ENCODE data around the gene PTPRU.
A peak's percentile ranks its signal among the peaks of the same experiment; 100 is the strongest.

PTPRU gene

DNA sequence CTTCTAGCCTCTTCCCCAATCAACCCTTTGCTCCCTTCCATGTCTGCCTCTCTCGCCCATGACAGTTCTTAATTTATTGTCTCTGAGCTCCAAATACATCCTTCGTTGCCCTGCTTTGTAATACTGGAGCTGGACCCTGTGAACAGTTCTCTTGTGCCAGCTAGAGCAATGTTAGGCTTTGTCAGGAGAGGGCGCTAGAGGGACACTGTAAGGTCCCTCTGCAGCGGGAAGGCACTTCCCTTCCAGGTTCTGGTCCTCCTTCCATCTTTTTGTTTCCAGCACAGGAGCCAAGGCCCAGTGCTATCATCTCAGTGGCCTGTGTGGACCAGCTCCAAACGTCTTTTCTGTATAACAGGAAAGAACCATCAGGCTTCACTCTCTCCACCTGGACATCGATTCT is 95.9 kb downstream of the PTPRU start:
- DNase-seq (ENCODE audit: extremely low spot score) = peak; percentile 75
- no peak for TF ChIP-seq CTBP1 (IDR thresholded peaks at IDR 0.05; ENCODE audit: borderline replicate concordance)
- no peak for TF ChIP-seq HDGF (IDR thresholded peaks at IDR 0.05; ENCODE audit: borderline replicate concordance)
- TF ChIP-seq SP1 (IDR thresholded peaks at IDR 0.05) = no peak
- no peak for TF ChIP-seq LEF1 (IDR thresholded peaks at IDR 0.05; ENCODE audit: borderline replicate concordance)
- TF ChIP-seq TARDBP (IDR thresholded peaks at IDR 0.05) = no peak
- TF ChIP-seq ZNF384 (IDR thresholded peaks at IDR 0.05) = no peak
- TF ChIP-seq FOXK2 (IDR thresholded peaks at IDR 0.05) = no peak
- TF ChIP-seq BHLHE40 (IDR thresholded peaks at IDR 0.05; ENCODE audit: borderline replicate concordance) = no peak
- no peak for TF ChIP-seq ARNT (IDR thresholded peaks at IDR 0.05)
- no peak for TF ChIP-seq NFRKB (IDR thresholded peaks at IDR 0.05)
- no peak; the same call in 1 of the 2 replicates for TF ChIP-seq PKNOX1 (IDR thresholded peaks at IDR 0.05)
- no peak for TF ChIP-seq FOXM1 (IDR thresholded peaks at IDR 0.05; ENCODE audit: borderline replicate concordance)
- no peak for TF ChIP-seq ELF4 (IDR thresholded peaks at IDR 0.05)
- no peak for TF ChIP-seq SUZ12 (IDR thresholded peaks at IDR 0.05)
- no peak for TF ChIP-seq FOXA1 (IDR thresholded peaks at IDR 0.05)
- TF ChIP-seq L3MBTL2 (conservative IDR thresholded peaks at IDR 0.05) = no peak
- ChIA-PET CTCF (interaction anchor here (0.6 to 1.1 kb wide), 5 partner anchors 9 to 1654 kb away, joined by 3 to 6 read pairs (median 4); no protein-coding TSS in a partner anchor), POLR2A (no interaction called here)

- CTCF ChIA-PET = no interaction called here
- DNase-seq (ENCODE audit: extremely low spot score) = no peak
- POLR2A ChIA-PET = no interaction called here
These were observed 96.7 kb downstream of the PTPRU start for GRCh38 chr1:29333008-29333407.

DNA sequence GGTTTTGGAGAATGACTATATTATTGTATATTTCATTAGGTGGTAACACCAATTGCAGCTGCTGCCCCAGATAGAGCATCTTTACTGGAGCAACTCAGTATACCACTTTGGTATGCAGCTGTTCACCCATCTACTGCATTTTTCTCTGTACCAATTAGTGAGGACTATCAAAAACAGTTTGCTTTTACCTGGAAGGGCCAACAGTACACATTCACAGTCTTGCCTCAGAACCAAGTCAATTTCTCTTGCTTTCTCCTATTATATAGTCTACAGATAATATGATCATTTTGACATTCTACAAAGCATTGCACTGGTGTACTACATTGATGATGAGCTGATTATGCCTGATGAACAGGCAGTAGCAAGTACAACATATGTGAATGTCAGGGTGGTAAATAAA is 99.3 kb downstream of the PTPRU start:
- ChIA-PET CTCF (no interaction called here), POLR2A (no interaction called here)
- TF ChIP-seq FOXM1 (IDR thresholded peaks at IDR 0.05; ENCODE audit: borderline replicate concordance) = no peak
- no peak for TF ChIP-seq ZNF384 (IDR thresholded peaks at IDR 0.05)
- TF ChIP-seq ELF4 (IDR thresholded peaks at IDR 0.05) = no peak
- no peak for TF ChIP-seq FOXK2 (IDR thresholded peaks at IDR 0.05)
- no peak for TF ChIP-seq FOXA1 (IDR thresholded peaks at IDR 0.05)
- no peak for TF ChIP-seq TARDBP (IDR thresholded peaks at IDR 0.05)
- no peak for TF ChIP-seq ARNT (IDR thresholded peaks at IDR 0.05)
- no peak for DNase-seq (ENCODE audit: extremely low spot score)

More at GRCh38 chr1:29333008-29333407, 96.7 kb downstream of the PTPRU start:
- no peak for TF ChIP-seq FOXK2 (IDR thresholded peaks at IDR 0.05)
- no peak for TF ChIP-seq SP1 (IDR thresholded peaks at IDR 0.05)
- TF ChIP-seq ARNT (IDR thresholded peaks at IDR 0.05) = no peak
- TF ChIP-seq ELF4 (IDR thresholded peaks at IDR 0.05) = no peak
- TF ChIP-seq FOXA1 (IDR thresholded peaks at IDR 0.05) = no peak
- no peak for TF ChIP-seq BHLHE40 (IDR thresholded peaks at IDR 0.05; ENCODE audit: borderline replicate concordance)
- TF ChIP-seq HDGF (IDR thresholded peaks at IDR 0.05; ENCODE audit: borderline replicate concordance) = no peak
- TF ChIP-seq NFRKB (IDR thresholded peaks at IDR 0.05) = no peak
- no peak for TF ChIP-seq LEF1 (IDR thresholded peaks at IDR 0.05; ENCODE audit: borderline replicate concordance)
- TF ChIP-seq FOXM1 (IDR thresholded peaks at IDR 0.05; ENCODE audit: borderline replicate concordance) = no peak
- TF ChIP-seq TARDBP (IDR thresholded peaks at IDR 0.05) = no peak
- TF ChIP-seq SUZ12 (IDR thresholded peaks at IDR 0.05) = no peak
- no peak for TF ChIP-seq CTBP1 (IDR thresholded peaks at IDR 0.05; ENCODE audit: borderline replicate concordance)
- no peak for TF ChIP-seq ZNF384 (IDR thresholded peaks at IDR 0.05)
- no peak for TF ChIP-seq L3MBTL2 (conservative IDR thresholded peaks at IDR 0.05)
- no peak for TF ChIP-seq PKNOX1 (IDR thresholded peaks at IDR 0.05)

GRCh38 chr1:29338908-29339575 is 102.7 kb downstream of the PTPRU start:
- TF ChIP-seq HDGF (IDR thresholded peaks at IDR 0.05; ENCODE audit: borderline replicate concordance) (no peak), ARNT (IDR thresholded peaks at IDR 0.05) (no peak), TARDBP (IDR thresholded peaks at IDR 0.05) (no peak), L3MBTL2 (conservative IDR thresholded peaks at IDR 0.05) (no peak), ZNF384 (IDR thresholded peaks at IDR 0.05) (no peak)
- ChIA-PET CTCF (no interaction called here), POLR2A (no interaction called here)
- no peak for DNase-seq (ENCODE audit: extremely low spot score)

GRCh38 chr1:29341936-29342335 is 105.6 kb downstream of the PTPRU start:
- TF ChIP-seq BHLHE40 (IDR thresholded peaks at IDR 0.05; ENCODE audit: borderline replicate concordance) (no peak), FOXA1 (IDR thresholded peaks at IDR 0.05) (no peak), ELF4 (IDR thresholded peaks at IDR 0.05) (no peak), HDGF (IDR thresholded peaks at IDR 0.05; ENCODE audit: borderline replicate concordance) (no peak), ARNT (IDR thresholded peaks at IDR 0.05) (no peak), SUZ12 (IDR thresholded peaks at IDR 0.05) (no peak), FOXK2 (IDR thresholded peaks at IDR 0.05) (no peak), SP1 (IDR thresholded peaks at IDR 0.05) (no peak), FOXM1 (IDR thresholded peaks at IDR 0.05; ENCODE audit: borderline replicate concordance) (no peak)
- POLR2A ChIA-PET = no interaction called here
- CTCF ChIA-PET = interaction anchor here (1.5 kb wide), 1 partner anchor 9 kb away, joined by 8 read pairs; no protein-coding TSS in a partner anchor
- no peak for DNase-seq (ENCODE audit: extremely low spot score)

- POLR2A ChIA-PET = no interaction called here
- no peak for TF ChIP-seq PKNOX1 (IDR thresholded peaks at IDR 0.05)
- TF ChIP-seq BHLHE40 (IDR thresholded peaks at IDR 0.05; ENCODE audit: borderline replicate concordance) = no peak
- TF ChIP-seq ELF4 (IDR thresholded peaks at IDR 0.05) = no peak
- TF ChIP-seq SP1 (IDR thresholded peaks at IDR 0.05) = no peak
- TF ChIP-seq ZNF384 (IDR thresholded peaks at IDR 0.05) = no peak
- TF ChIP-seq ARNT (IDR thresholded peaks at IDR 0.05) = no peak
- no peak for TF ChIP-seq FOXK2 (IDR thresholded peaks at IDR 0.05)
- no peak for TF ChIP-seq FOXM1 (IDR thresholded peaks at IDR 0.05; ENCODE audit: borderline replicate concordance)
- TF ChIP-seq LEF1 (IDR thresholded peaks at IDR 0.05; ENCODE audit: borderline replicate concordance) = no peak
- no peak for TF ChIP-seq SUZ12 (IDR thresholded peaks at IDR 0.05)
- TF ChIP-seq TARDBP (IDR thresholded peaks at IDR 0.05) = no peak
- no peak for TF ChIP-seq CTBP1 (IDR thresholded peaks at IDR 0.05; ENCODE audit: borderline replicate concordance)
- no peak for TF ChIP-seq HDGF (IDR thresholded peaks at IDR 0.05; ENCODE audit: borderline replicate concordance)
- CTCF ChIA-PET = interaction anchor here (1.5 kb wide), 1 partner anchor 9 kb away, joined by 8 read pairs; no protein-coding TSS in a partner anchor
- no peak for DNase-seq (ENCODE audit: extremely low spot score)
These were observed 106.0 kb downstream of the PTPRU start for GRCh38 chr1:29342351-29342750.

Data from HEK293T (cell line).